HG03045 (cell line): Measurements from ENCODE around the gene JAZF1.
A peak's percentile ranks its signal among the peaks of the same experiment; 100 is the strongest.

Experiments
- ATAC-seq: cut with Tn5 transposase; IDR thresholded peaks from one replicate; pipeline ENCODE4 v1.9.1; 2021; ENCODE audit warnings: mild to moderate bottlenecking, moderate library complexity; ENCODE audit not compliant: unreplicated experiment

The JAZF1 gene

GRCh38 chr7:28168393-28169158 is 12.0 kb downstream of the JAZF1 start:
- ATAC-seq = no peak

GRCh38 chr7:28166982-28167715 is 13.4 kb downstream of the JAZF1 start:
- ATAC-seq = no peak

DNA sequence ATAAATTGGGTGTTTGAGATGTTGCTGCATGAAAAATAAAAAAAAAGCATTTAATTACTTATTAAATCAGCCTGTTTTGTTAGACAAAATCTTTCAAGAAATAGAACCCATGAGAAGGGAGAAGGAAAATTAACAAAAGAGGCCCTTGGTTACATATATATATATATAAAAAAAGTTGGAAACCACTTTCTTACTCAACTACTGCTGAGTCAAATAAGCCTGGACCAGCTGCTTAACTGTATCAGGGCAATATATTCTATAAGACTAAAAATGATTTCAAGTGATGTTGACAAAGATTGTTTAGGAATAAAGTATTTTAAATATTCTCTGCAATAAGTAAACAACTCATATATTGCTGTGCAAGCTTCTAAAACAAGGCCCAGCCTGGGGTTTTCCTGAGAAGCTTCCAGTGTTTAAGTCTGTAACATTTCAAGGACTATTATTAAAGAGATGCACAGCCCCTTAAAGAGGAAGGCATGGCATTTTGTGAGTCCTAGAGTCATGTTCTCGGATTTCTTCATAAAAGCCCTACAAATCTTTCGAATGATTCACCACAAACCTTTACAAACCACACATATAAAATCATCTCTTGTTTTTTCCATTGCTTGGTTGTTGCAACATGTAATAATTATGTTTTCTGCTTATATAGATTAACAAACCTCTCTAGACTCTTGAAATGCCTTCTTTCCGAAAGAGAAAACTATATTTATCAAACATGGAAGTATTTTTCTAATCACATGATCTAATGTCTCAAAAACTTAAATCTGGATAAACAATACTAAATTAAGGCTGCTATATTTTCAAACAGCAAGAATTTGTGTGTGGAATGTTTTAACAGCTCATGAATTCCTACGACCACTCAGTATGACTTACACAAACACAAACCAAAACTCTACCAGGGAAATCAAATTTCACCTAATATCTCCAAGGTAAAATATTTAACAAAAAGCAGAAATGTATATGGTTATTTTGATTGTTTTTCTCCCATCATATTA is 14.3 kb downstream of the JAZF1 start:
- no peak for ATAC-seq

GRCh38 chr7:28165261-28165660 is 15.3 kb downstream of the JAZF1 start:
- ATAC-seq = no peak

DNA sequence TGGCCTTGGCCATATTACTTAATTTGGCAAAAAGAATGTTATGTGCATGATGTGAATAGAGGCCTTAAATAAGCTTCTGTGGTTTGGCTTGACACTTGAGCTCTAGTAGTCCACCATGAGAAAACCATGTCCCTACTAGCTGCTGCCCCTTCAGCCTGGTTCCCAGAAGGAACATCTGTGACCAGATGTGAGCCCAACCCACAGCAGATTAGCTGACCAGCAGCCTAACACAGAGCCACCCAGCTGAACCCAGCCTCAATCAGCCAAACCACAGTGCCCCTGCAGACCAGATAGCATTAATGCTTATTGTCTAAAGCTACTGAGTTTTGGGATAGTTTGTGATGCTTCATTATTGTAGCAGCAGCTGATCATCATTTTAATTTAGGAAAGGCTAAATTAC is 16.6 kb downstream of the JAZF1 start:
- no peak for ATAC-seq

DNA sequence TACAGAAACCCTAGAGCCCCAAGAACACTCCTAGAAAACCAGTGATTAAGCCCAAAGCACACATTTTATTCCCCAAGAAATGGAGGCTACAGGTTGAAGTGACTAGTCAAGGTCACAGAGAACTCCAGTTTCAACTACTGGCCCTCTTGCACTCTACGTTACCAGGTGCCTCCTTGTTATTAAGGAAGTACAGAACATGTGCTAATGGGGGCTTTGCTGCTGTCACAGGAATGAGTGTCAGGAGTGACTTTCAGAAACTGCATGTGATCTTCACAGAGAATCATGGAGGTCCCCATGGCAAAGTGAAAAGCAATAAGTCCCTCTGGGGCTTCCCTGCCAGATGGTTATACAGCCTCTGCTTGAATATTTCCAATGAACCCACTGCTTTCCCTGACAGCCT is 19.3 kb downstream of the JAZF1 start:
- ATAC-seq = no peak

DNA sequence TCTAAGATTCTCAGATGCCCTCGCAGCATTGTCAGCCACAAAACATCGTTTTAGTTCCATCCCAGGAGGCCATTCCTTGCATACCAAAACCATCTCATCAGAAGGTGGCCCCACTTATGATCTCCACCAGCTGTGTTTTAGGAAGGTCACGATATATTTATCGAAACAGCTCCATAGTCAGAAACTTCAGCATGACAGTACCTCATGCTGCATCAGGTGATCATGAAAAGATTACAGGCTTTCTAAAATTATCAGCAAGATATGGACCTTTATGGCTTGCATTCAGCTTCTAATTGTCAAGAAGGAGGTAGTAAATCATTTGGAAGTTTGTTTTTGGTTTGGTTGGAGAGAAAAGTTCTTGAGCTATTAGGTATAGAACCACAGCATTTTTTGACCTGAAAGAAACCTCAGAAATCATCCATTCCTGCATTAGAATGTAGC is 20.0 kb downstream of the JAZF1 start:
- no peak for ATAC-seq

GRCh38 chr7:28157831-28158416 is 22.7 kb downstream of the JAZF1 start:
- ATAC-seq = no peak

GRCh38 chr7:28157076-28157745 is 23.4 kb downstream of the JAZF1 start:
- ATAC-seq = no peak

DNA sequence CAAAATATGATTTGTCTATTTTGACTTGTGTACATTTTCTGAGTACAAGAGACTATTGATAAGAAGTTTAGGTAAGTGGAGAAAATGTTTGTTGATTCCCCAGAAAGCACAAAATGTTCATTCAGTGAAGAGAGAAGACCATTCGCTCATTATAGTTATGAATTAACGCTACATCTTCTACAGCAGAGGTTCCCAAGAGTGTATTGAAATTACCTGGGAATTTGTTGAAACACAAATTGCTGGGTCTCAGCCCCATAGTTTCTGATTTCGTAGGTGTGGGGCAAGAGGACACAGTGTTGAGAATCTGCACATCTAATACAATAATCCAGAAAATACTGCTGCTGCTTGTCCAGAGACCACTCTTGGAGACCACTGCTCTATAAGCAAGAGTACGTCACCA is 24.2 kb downstream of the JAZF1 start:
- ATAC-seq = no peak

GRCh38 chr7:28155964-28156363 is 24.6 kb downstream of the JAZF1 start:
- no peak for ATAC-seq

- peak; percentile 79 for ATAC-seq
Measured at GRCh38 chr7:28155019-28155660, 25.5 kb downstream of the JAZF1 start.

DNA sequence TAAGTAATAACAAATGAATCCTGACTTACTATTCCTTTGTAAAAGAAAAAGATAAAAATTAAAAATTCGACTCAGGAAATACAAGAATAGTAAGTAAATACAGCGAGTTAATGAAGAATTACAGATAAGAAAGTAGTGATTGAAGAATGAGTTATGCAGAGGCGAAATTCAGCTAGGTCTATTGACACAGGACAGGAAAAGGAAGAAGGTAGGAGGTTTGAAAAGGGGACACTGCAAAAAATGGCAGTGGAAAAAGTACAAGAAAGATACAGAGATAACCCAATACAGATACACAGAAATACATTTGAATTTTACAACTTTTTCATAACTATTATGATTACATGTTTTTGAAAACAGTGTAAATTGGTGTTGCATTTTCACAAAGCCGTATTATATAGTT is 28.0 kb downstream of the JAZF1 start:
- ATAC-seq = no peak

DNA sequence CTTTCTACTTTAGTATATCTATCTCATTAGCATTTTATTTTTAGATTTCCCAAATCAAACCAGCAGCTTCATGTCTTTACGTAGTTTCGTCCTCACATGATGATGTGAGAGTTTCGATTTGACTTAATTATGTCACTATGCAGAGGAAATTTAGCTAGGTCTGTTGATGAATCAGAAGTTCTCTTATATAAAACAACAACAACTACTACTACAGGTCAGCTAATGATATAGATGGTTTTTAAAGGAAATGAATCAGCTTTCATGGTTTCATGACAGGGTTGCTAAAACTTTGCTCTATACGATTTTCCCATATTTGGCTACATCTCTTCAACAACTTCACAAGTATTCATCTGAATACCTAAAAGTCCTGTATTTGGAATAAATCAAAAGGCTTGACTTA is 28.6 kb downstream of the JAZF1 start:
- no peak for ATAC-seq

DNA sequence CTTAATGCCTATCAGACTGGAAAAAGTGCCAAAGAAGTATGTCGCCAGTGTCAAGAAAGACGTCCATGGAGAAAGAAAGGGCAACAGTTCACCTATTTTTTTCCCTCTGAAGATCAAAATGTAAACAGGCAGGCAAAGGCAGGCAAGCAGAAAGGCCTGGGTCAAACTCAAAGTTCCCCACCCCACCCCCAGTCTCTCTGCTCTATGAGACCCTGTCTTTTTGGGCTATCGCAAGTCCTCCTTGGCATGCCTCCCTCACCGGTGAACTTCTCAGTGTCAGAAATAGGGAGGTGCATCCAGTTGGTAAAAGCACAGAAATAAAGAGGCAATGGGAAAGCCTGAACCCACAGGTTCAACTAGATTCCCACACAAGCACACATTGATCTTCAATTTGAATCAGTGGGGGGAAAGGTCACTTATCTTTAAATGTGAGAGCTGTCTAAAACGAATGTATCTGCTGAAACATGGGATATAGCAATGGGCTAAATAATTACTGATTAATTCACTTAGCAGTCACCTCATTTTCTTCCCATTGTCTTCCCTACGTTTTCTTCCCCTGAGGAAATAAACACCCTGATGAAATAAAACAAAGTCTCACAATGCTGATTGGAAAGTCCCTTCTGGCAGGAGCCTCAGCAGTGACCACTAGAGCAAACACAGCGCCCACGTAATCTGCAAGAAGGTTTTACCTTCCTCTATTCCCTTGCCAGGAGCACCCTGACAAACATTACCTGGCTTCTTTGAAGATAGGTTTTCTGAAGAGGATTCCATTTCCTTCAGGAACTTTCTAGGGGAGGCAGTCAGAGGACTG is 31.1 kb downstream of the JAZF1 start:
- no peak for ATAC-seq

DNA sequence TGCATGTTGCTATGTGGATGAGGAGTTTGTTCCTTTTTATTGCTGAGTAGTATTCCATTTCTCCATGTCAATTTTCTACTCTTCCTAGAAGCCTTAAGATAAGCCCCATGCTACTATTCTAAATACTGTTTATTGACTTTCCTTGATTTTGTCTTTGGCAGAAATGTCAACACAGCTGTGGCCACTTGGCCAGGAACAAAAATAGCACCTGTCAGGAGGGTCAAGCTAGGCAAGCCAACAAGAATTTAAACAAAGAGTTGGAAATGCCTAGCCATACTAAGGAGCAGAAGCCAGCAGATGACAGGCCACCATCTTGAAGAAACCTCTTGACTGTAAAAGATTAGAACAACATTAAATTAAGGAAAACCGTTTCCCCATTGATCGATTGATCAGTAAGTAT is 34.7 kb downstream of the JAZF1 start:
- no peak for ATAC-seq

DNA sequence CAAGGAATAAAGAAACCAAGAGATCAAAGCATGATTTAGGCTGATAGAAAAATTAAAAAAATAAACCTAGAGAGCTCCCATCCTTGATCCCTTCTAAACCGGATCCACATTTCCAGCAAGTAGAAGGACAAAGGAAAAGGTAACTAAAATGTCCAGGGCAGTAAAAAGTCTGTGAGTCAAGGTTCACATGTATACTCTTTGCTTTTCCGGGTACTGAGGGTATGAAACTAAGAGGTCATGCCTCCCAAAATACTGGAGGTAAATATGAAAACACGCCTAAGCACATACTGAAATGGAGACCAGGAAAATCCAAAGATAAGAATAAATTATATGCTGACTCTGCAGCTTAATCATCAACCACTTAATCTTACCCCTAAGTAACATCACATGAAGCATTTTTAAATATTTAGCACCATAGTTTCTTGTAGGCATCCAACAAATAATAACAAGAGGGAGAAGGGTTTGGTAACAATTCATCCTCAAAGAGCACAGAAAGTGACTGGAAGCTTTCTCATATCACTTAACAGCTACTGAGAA is 35.4 kb downstream of the JAZF1 start:
- ATAC-seq = no peak

DNA sequence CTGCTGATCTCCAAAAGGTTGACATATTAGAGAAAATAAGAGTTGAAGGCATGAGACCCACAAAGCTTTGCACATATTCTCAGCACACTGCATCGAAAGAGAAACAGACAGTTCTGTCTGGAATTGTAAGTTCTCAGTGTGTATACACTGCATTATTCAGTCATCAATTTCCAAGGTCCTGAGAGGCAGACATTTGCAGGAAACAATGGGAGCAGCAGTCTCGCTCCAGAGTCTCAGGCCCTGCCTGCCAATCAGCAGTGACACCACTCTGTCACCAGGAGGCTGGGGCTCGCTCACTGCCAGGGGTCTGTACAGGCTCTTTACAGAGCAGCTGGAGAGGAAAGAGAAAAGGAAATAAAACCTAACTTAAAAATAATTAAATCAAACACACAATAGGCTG is 36.3 kb downstream of the JAZF1 start:
- no peak for ATAC-seq

DNA sequence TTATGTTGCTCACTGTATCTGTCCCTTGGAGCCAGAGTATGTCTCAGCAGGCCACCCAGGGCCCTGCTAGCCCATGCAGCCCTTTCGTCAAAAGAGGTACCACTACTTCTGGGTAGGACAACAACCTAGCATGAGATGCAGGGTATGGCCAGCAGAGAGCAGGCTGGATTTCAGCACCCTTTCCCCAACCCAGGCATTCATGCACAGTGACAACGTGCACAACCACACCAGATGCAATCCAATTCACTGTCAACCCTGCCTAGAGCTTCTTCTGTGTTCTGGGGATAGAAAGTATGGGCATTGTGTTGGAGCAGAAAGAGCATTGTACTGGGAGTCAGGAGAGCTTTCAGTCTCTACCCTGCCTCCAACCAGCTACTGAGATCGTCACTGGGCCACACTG is 37.9 kb downstream of the JAZF1 start:
- ATAC-seq = no peak
